Upper lobe of right lung (tissue), 1 donor: ENCODE results near the gene SH3BGRL2. TPM values are rescaled to one million over a fixed set of nuclear protein-coding genes. Genes with fewer than 3 reads are reported as not detected.
A peak's percentile ranks its signal among the peaks of the same experiment; 100 is the strongest.

Source experiments
- ATAC-seq: fragments of 200-7000 bp; cut with Tn5 transposase; one replicate; pipeline ENCODE4 v1.9.1; 2020; ENCODE audit warnings: mild to moderate bottlenecking, moderate library complexity
- DNase-seq: peaks from one replicate; pipeline ENCODE4 v3.0.0-alpha.2; 2020
- H3K27ac ChIP-seq: fragments of 200-600 bp; one replicate; pipeline ENCODE4 v1.8.0; 2022
- H3K27me3 ChIP-seq: fragments of 200-600 bp; one replicate; pipeline ENCODE4 v1.8.0; 2022; ENCODE audit warnings: mild to moderate bottlenecking
- H3K36me3 ChIP-seq: fragments of 200-600 bp; one replicate; pipeline ENCODE4 v1.8.0; 2022
- H3K4me1 ChIP-seq: fragments of 200-600 bp; one replicate; pipeline ENCODE4 v1.8.0; 2022
- H3K4me3 ChIP-seq: fragments of 200-600 bp; one replicate; pipeline ENCODE4 v1.8.0; 2022; ENCODE audit warnings: mild to moderate bottlenecking
- H3K9me3 ChIP-seq: fragments of 200-600 bp; one replicate; pipeline ENCODE4 v1.8.0; 2022
- intact Hi-C: fragments of 100-400 bp; cut with DNase I; formaldehyde crosslinking; loops from one replicate; pipeline ENCODE4 v1.11.0; 2022
- total RNA-seq: library from RNA; stranded (reverse); fragmentation: NEBNext Ultra II Directional; extraction: Animal tissue kit (Norgen Biotek cat#: 25700); gene quantifications from one replicate; pipeline ENCODE4 v1.2.1, GENCODE V29; 2021
- TF ChIP-seq, protein P1 (sequence below): fragments of 200-600 bp; IDR thresholded peaks from one replicate; pipeline ENCODE4 v1.8.0; 2022; ENCODE audit warnings: antibody characterized with exemption
- donor health status: DM: no; HTN: yes; CAD: no; lungs with severe emphysema.

Gene SH3BGRL2
- total RNA-seq, 1 donor from 2014 or later, result 33.9 TPM

DNA sequence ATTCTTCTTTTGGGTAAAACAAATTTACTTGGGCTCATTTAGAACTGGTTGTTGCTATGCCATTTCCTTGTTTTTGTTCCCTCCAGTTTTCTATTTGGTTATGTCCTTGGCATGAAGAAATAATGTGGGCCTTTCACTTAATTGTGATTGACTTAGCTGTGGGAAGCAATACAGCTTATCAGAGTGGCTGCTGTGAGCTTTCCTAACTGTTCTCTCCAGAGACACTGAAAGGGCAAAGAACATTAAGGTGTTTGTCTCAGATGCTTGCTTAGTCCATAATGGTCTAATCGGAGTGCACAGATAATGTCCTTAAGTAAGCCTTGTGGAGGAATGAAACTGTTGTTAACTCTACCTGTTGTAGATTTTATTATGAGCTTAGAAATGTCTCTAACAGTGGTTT lies 56.6 kb downstream of the SH3BGRL2 start:
- ATAC-seq, result peak; percentile 41

DNA sequence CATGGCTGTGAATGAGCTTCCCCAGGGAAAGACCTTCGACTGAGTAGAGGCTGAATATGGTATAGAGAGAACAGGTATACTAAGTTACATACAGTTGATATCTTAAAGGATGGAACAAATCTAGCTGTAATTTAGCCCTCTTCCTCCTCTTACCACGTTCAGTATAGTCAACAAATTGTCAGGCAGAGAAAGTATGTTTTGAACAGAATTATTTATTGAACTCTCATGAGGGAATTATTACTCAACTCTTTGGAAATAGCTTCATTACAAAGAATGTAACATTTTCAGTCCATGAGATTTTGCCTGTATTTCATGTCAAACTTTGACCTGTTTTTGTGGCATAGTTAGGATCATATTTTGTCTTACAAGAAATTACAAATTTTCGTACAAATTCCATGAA lies 63.0 kb downstream of the SH3BGRL2 start:
- H3K27ac ChIP-seq, result no peak overlapping the region
- H3K4me1 ChIP-seq, result no peaks in the 10 kb centered on the region
- intact Hi-C loops, result no loop called here
- H3K36me3 ChIP-seq, result no peaks in the 10 kb centered on the region
- DNase-seq, result no peak
- no peaks in the 10 kb centered on the region for H3K27me3 ChIP-seq
- no peaks in the 10 kb centered on the region for H3K9me3 ChIP-seq
- TF ChIP-seq, protein P1, sequence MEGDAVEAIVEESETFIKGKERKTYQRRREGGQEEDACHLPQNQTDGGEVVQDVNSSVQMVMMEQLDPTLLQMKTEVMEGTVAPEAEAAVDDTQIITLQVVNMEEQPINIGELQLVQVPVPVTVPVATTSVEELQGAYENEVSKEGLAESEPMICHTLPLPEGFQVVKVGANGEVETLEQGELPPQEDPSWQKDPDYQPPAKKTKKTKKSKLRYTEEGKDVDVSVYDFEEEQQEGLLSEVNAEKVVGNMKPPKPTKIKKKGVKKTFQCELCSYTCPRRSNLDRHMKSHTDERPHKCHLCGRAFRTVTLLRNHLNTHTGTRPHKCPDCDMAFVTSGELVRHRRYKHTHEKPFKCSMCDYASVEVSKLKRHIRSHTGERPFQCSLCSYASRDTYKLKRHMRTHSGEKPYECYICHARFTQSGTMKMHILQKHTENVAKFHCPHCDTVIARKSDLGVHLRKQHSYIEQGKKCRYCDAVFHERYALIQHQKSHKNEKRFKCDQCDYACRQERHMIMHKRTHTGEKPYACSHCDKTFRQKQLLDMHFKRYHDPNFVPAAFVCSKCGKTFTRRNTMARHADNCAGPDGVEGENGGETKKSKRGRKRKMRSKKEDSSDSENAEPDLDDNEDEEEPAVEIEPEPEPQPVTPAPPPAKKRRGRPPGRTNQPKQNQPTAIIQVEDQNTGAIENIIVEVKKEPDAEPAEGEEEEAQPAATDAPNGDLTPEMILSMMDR, result no peak
- no peak overlapping the region for H3K4me3 ChIP-seq
- no peak for ATAC-seq

More for the DNA sequence above, 56.6 kb downstream of the SH3BGRL2 start:
- no peak overlapping the region for H3K4me3 ChIP-seq
- intact Hi-C loops, result no loop called here
- no peaks in the 10 kb centered on the region for H3K36me3 ChIP-seq
- TF ChIP-seq, protein P1, result no peak
- no peaks in the 10 kb centered on the region for H3K9me3 ChIP-seq
- DNase-seq, result no peak
- H3K27ac ChIP-seq, result no peak overlapping the region
- H3K4me1 ChIP-seq, result no peaks in the 10 kb centered on the region
- H3K27me3 ChIP-seq, result no peaks in the 10 kb centered on the region

DNA sequence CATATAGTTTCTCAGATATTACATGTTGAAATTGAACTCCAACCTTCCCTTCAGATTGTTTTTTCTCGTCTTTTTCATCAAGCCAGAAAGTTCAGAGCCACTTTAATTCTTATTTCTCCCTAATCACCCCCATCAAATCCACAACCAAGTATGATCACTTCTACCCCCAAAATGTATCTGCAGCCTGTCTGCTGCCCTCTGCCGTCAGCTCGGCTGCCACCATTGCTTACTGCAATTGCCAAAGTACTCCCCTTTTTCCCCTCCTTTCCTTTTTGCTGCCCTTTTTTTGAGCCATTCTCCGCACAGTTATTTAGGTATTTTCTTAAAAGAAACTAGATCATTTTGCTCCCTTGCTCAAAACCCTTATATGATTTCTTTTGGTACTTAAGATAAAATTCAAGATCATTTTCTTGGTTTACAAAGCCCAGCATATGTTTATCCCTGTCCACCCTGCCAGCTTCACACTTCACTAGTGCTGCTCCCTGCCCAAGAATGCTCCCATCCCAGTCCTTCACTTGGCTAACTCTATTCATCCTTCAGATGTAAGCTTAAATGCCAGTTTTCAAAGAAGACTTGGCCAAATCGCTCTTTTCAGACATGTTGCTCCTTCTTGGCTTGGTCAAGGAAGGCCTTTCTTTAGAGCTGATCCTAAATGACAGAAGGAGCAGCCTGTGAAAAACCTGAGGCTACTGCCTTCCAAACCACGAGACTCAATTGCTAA lies 63.7 kb downstream of the SH3BGRL2 start:
- Histone ChIP-seq H3K4me3 (no peak overlapping the region), H3K27ac (no peak overlapping the region), H3K4me1 (no peaks in the 10 kb centered on the region), H3K9me3 (no peaks in the 10 kb centered on the region), H3K27me3 (no peaks in the 10 kb centered on the region), H3K36me3 (no peaks in the 10 kb centered on the region)
- no peak for DNase-seq
- TF ChIP-seq, protein P1, result no peak
- intact Hi-C loops, result no loop called here
- no peak for ATAC-seq

DNA sequence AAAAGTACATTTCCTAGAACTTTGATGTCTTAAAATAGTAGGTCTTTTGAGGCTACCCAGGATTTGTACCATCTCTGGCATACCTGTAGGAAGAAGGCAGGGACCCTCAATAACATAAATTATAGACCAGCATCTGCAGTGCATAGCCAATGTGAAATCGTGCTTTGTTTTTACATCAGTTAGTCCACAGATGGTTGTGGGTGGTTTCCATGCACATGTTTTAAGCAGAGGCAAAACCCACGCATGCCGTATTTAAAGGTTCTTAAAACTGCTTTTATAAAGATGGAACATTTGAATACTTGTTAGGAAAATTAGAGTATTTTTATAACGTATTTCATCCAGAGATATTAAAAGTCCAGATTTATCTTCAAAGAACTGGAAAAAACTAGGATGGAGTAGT lies 66.3 kb downstream of the SH3BGRL2 start:
- intact Hi-C loops, result no loop called here
- Histone ChIP-seq H3K36me3 (no peaks in the 10 kb centered on the region), H3K4me3 (no peak overlapping the region), H3K27ac (no peak overlapping the region), H3K9me3 (no peaks in the 10 kb centered on the region), H3K4me1 (no peaks in the 10 kb centered on the region), H3K27me3 (no peaks in the 10 kb centered on the region)
- ATAC-seq (no peak), DNase-seq (no peak)
- TF ChIP-seq, protein P1, result no peak

DNA sequence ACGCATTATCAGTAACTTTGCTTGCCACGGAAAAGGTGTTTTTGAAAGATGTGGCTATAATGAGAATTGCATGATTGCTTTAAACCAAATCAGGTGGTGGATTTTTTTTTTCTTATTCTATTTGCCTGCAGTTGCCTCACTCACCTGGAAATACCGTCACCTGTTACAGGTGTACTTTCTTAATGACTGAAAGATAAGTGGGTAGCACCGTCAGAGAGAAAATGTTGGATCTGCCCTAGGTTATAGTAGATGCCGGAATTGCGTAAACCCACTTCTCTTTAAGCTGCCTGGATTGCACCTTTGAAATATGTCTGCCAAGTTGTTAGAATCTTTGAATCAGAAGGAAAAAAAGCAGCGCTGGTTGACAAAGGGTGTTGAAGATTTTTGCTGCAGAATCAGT lies 68.5 kb downstream of the SH3BGRL2 start:
- Histone ChIP-seq H3K36me3 (no peaks in the 10 kb centered on the region), H3K27ac (no peak overlapping the region), H3K27me3 (no peaks in the 10 kb centered on the region), H3K9me3 (no peaks in the 10 kb centered on the region), H3K4me3 (no peak overlapping the region), H3K4me1 (no peaks in the 10 kb centered on the region)
- ATAC-seq, result peak; percentile 87
- intact Hi-C loops, result no loop called here
- TF ChIP-seq, protein P1, result no peak
- no peak for DNase-seq

DNA sequence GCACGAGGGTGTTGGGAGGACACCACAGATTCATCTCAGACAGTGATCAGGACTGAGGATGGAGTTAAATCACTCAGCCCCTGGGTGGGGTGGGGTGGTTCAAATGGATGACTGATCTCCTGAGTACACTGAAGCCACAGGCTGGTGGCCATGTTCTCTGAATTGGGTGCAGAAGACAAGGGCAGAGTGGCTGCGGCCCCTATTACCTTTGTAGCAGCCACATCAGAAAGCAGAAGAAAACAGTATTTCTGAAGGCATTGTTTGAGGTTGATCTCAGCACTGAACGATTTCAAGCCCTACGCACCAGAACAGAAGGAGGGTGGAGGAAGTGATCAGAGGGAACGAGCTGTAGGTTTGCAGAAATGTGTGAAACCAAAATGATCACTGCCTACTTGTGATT lies 71.6 kb downstream of the SH3BGRL2 start:
- Histone ChIP-seq H3K27ac (no peak overlapping the region), H3K4me3 (no peak overlapping the region), H3K27me3 (no peaks in the 10 kb centered on the region), H3K4me1 (no peaks in the 10 kb centered on the region), H3K9me3 (no peaks in the 10 kb centered on the region), H3K36me3 (no peaks in the 10 kb centered on the region)
- intact Hi-C loops, result no loop called here
- no peak for ATAC-seq
- TF ChIP-seq, protein P1, result no peak
- no peak for DNase-seq
